IMR-90 (cell line): ENCODE results near the gene EIF4E3. TPM values are rescaled to one million over a fixed set of nuclear protein-coding genes. Genes with fewer than 3 reads are reported as not detected.

ENCODE experiments used
- ATAC-seq: fragments of 200-7000 bp; cut with Tn5 transposase; 2 replicates; pipeline ENCODE4 v1.9.1; 2020; ENCODE audit warnings: low read depth, mild to moderate bottlenecking, moderate library complexity
- BruUV-seq: library from RNA; stranded (reverse); fragments of 400-500 nt; replicated peaks from 2 replicates; lab custom pipeline; 2021; lab: Mats Ljungman, UMichigan
- CTCF ChIA-PET: fragments of 300-600 bp; formaldehyde crosslinking; extraction: SDS; loops from one replicate; lab custom pipeline; 2021; ENCODE audit warnings: antibody characterized with exemption; lab: Yijun Ruan, JAX
- POLR2A ChIA-PET: fragments of 300-600 bp; sonication (Branson Sonifier 250); formaldehyde crosslinking; loops from one replicate; lab custom pipeline; 2022; ENCODE audit warnings: antibody characterized with exemption; ENCODE audit not compliant: unreplicated experiment; lab: Charles Lee
- DNase-seq: peaks from one replicate; pipeline ENCODE4 v3.0.0; 2013
- H2AFZ ChIP-seq: replicated peaks from 2 replicates; pipeline ENCODE3; 2013; ENCODE audit warnings: low read length, mild to moderate bottlenecking; ENCODE audit not compliant: poor library complexity
- H2AK5ac ChIP-seq: 2 replicates; pipeline ENCODE4 v1.6.1; 2013; ENCODE audit warnings: low read depth, low read length, inconsistent platforms
- H2AK9ac ChIP-seq: replicated peaks from 2 replicates; pipeline ENCODE3; 2013; ENCODE audit warnings: mild to moderate bottlenecking, low read depth, low read length, moderate library complexity; ENCODE audit not compliant: poor library complexity
- H2BK120ac ChIP-seq: 2 replicates; pipeline ENCODE4 v1.6.1; 2013; ENCODE audit warnings: low read depth, low read length, inconsistent platforms
- H2BK15ac ChIP-seq: 3 replicates; pipeline ENCODE4 v1.6.1; 2013; ENCODE audit warnings: low read depth, low read length, inconsistent platforms
- H2BK20ac ChIP-seq: 2 replicates; pipeline ENCODE4 v1.6.1; 2013; ENCODE audit warnings: low read depth, mild to moderate bottlenecking, inconsistent platforms, low read length, moderate library complexity
- H2BK5ac ChIP-seq: 2 replicates; pipeline ENCODE4 v1.6.1; 2013; ENCODE audit warnings: mild to moderate bottlenecking, low read depth, low read length, inconsistent platforms; ENCODE audit not compliant: poor library complexity, severe bottlenecking
- H3K14ac ChIP-seq: replicated peaks from 2 replicates; pipeline ENCODE4 v1.6.1; 2013; ENCODE audit warnings: low read depth, low read length, inconsistent platforms
- H3K18ac ChIP-seq: 2 replicates; pipeline ENCODE4 v1.6.1; 2013; ENCODE audit warnings: low read depth, low read length, control low read depth
- H3K23ac ChIP-seq: 2 replicates; pipeline ENCODE4 v1.6.1; 2013; ENCODE audit warnings: low read depth, low read length, inconsistent platforms
- H3K27ac ChIP-seq: 2 replicates; pipeline ENCODE4 v1.5.1; 2013; ENCODE audit warnings: mild to moderate bottlenecking, control low read depth, low read length; ENCODE audit not compliant: insufficient read depth
- H3K27me3 ChIP-seq: 2 replicates; pipeline ENCODE4 v1.6.1; 2013; ENCODE audit warnings: low read length; ENCODE audit not compliant: control insufficient read depth, insufficient read depth
- H3K36me3 ChIP-seq: 2 replicates; pipeline ENCODE4 v1.6.1; 2013; ENCODE audit warnings: low read length, mixed read lengths; ENCODE audit not compliant: control insufficient read depth, insufficient read depth
- H3K4ac ChIP-seq: 2 replicates; pipeline ENCODE4 v1.6.1; 2013; ENCODE audit warnings: low read depth, low read length, inconsistent platforms
- H3K4me1 ChIP-seq: 2 replicates; pipeline ENCODE4 v1.6.1; 2013; ENCODE audit warnings: low read length, mixed read lengths; ENCODE audit not compliant: control insufficient read depth, insufficient read depth
- H3K4me2 ChIP-seq: 2 replicates; pipeline ENCODE4 v1.6.1; 2013; ENCODE audit warnings: low read depth, mild to moderate bottlenecking, control low read depth, low read length, moderate library complexity
- H3K4me3 ChIP-seq: 2 replicates; pipeline ENCODE4 v1.5.1; 2013; ENCODE audit warnings: low read depth, mild to moderate bottlenecking, control low read depth, low read length, moderate library complexity; ENCODE audit not compliant: insufficient read depth
- H3K56ac ChIP-seq: 2 replicates; pipeline ENCODE4 v1.6.1; 2013; ENCODE audit warnings: low read length, inconsistent platforms; ENCODE audit not compliant: insufficient read depth; ENCODE audit errors: extremely low read depth
- H3K79me1 ChIP-seq, 2 experiments: 2 replicates each; pipeline ENCODE4 v1.6.1; 2013; ENCODE audit warnings: low read length in 2 of 2, inconsistent platforms in 1 of 2, low read depth in 1 of 2
- H3K9ac ChIP-seq: 2 replicates; pipeline ENCODE4 v1.6.1; 2013; ENCODE audit warnings: low read depth, low read length, control low read depth
- H3K9me1 ChIP-seq: 2 replicates; pipeline ENCODE4 v1.6.1; 2013; ENCODE audit warnings: low read length, inconsistent platforms; ENCODE audit not compliant: insufficient read depth
- H3K9me3 ChIP-seq: 2 replicates; pipeline ENCODE4 v1.6.1; 2013; ENCODE audit warnings: low read length; ENCODE audit not compliant: control insufficient read depth, insufficient read depth
- H4K20me1 ChIP-seq: 2 replicates; pipeline ENCODE4 v1.6.1; 2013; ENCODE audit warnings: low read length, inconsistent platforms; ENCODE audit not compliant: insufficient read depth
- H4K5ac ChIP-seq: 2 replicates; pipeline ENCODE4 v1.6.1; 2013; ENCODE audit warnings: mild to moderate bottlenecking, low read depth, low read length, control low read depth
- H4K8ac ChIP-seq, 2 experiments: 2 replicates each; pipeline ENCODE4 v1.6.1; 2013; ENCODE audit warnings: low read depth in 2 of 2, low read length in 2 of 2, control low read depth in 1 of 2, inconsistent platforms in 1 of 2
- H4K91ac ChIP-seq: 2 replicates; pipeline ENCODE4 v1.6.1; 2013; ENCODE audit warnings: low read depth, low read length, inconsistent platforms; ENCODE audit not compliant: insufficient read depth
- BHLHE40 ChIP-seq: fragments of 150-350 bp; IDR thresholded peaks from 2 replicates; pipeline ENCODE4 v1.6.1; 2016; ENCODE audit warnings: mild to moderate bottlenecking, low read depth, low read length
- CEBPB ChIP-seq: IDR thresholded peaks from 2 replicates; pipeline ENCODE4 v1.6.1; 2012; ENCODE audit warnings: low read depth, low read length, improper control_type of control experiment
- MAFK ChIP-seq: IDR thresholded peaks from 2 replicates; pipeline ENCODE4 v1.6.1; 2012; ENCODE audit warnings: low read depth, low read length, improper control_type of control experiment
- MAZ ChIP-seq: IDR thresholded peaks from 2 replicates; pipeline ENCODE4 v1.6.1; 2012; ENCODE audit warnings: low read depth, mild to moderate bottlenecking, low read length, improper control_type of control experiment, moderate library complexity, borderline replicate concordance
- MXI1 ChIP-seq: IDR thresholded peaks from 2 replicates; pipeline ENCODE4 v1.6.1; 2012; ENCODE audit warnings: low read depth, mild to moderate bottlenecking, low read length, moderate library complexity, borderline replicate concordance
- NFE2L2 ChIP-seq: fragments of 150-350 bp; IDR thresholded peaks from 2 replicates; pipeline ENCODE4 v1.6.1; 2016; ENCODE audit warnings: low read depth, mild to moderate bottlenecking, low read length
- POLR2A ChIP-seq: IDR thresholded peaks from 2 replicates; pipeline ENCODE4 v1.6.1; 2012; ENCODE audit warnings: mild to moderate bottlenecking, low read depth, low read length
- RAD21 ChIP-seq: IDR thresholded peaks from 2 replicates; pipeline ENCODE4 v1.6.1; 2012; ENCODE audit warnings: low read length, improper control_type of control experiment
- RCOR1 ChIP-seq: IDR thresholded peaks from 2 replicates; pipeline ENCODE4 v1.6.1; 2012; ENCODE audit warnings: mild to moderate bottlenecking, low read length, improper control_type of control experiment; ENCODE audit not compliant: insufficient replicate concordance
- RFX5 ChIP-seq: IDR thresholded peaks from 2 replicates; pipeline ENCODE4 v1.8.0; 2012; ENCODE audit warnings: low read depth, mild to moderate bottlenecking, low read length, moderate library complexity
- SMC3 ChIP-seq: fragments of 150-350 bp; IDR thresholded peaks from 2 replicates; pipeline ENCODE4 v1.6.1; 2016; ENCODE audit warnings: low read depth, mild to moderate bottlenecking, antibody characterized with exemption, low read length, moderate library complexity
- WGBS, 2 experiments: methylation state at CpG; one replicate each; pipeline versions ENCODE4 v1.1.5 to v1.1.7; 2013; ENCODE audit warnings: missing lambda C conversion rate in 2 of 2; ENCODE audit not compliant: insufficient read length in 1 of 2; ENCODE audit errors: extremely low coverage in 2 of 2; 5-methylcytosine and 5-hydroxymethylcytosine counted together
- dilution Hi-C: fragments of 300-500 bp; cut with HindIII; formaldehyde crosslinking; loops from one replicate; pipeline ENCODE4 v1.14.3; 2018; ENCODE audit warnings: low sequenced_read_pairs; ENCODE audit not compliant: unreplicated experiment
- in situ Hi-C: fragments of 300-500 bp; cut with MboI; formaldehyde crosslinking; loops from 3 replicates; pipeline ENCODE4 v1.14.3; 2019; ENCODE audit warnings: low sequenced_read_pairs, inconsistent platforms, mixed read lengths
- intact Hi-C: fragments of 100-400 bp; cut with micrococcal nuclease; formaldehyde crosslinking; loops from 2 replicates; pipeline ENCODE4 v1.10.0; 2022
- polyA plus RNA-seq, 3 experiments: library from polyadenylated mRNA; depleted of rRNA; stranded (reverse); fragments of >200 nt; gene quantifications; 2 replicates each; pipeline ENCODE4 v1.2.3, GENCODE V29; 2012; ENCODE audit warnings: low replicate concordance in 1 of 3
- total RNA-seq: library from RNA; depleted of rRNA; stranded (reverse); fragments of >200 nt; gene quantifications from 2 replicates; pipeline ENCODE4 v1.2.3, GENCODE V29; 2012
- TF ChIP-seq, protein P1 (sequence below): fragments of 150-350 bp; IDR thresholded peaks from 2 replicates; pipeline ENCODE4 v1.6.1; 2016; ENCODE audit warnings: low read depth, mild to moderate bottlenecking, low read length, moderate library complexity, borderline replicate concordance
- TF ChIP-seq, protein P2 (sequence below): fragments of 150-350 bp; IDR thresholded peaks from 2 replicates; pipeline ENCODE4 v1.6.1; 2017; ENCODE audit warnings: mild to moderate bottlenecking, antibody characterized with exemption, low read length, low read depth

Gene EIF4E3
- total and polyA plus RNA-seq, 2 of the 4 experiments (the other 2 are of a cell fraction) = 0.72 to 1.1 TPM

GRCh38 chr3:71771884-71772283 is 46.7 kb upstream of the EIF4E3 start:
- H4K20me1 ChIP-seq = no peaks in the 10 kb centered on the region
- no peaks in the 10 kb centered on the region for H3K9me1 ChIP-seq
- no peak overlapping the region for H3K27ac ChIP-seq
- H2AK9ac ChIP-seq = no peak overlapping the region
- H3K79me1 ChIP-seq = no peaks in the 10 kb centered on the region
- DNase-seq = no peak
- H3K9ac ChIP-seq = no peak overlapping the region
- H4K8ac ChIP-seq = no peak overlapping the region
- no peak overlapping the region for H3K4me3 ChIP-seq
- no peak overlapping the region for H2AFZ ChIP-seq
- intact Hi-C loops (loop anchor here (1.0 kb wide), 1 partner anchor 34 kb away; no protein-coding TSS in a partner anchor), in situ Hi-C loops (no loop called here), dilution Hi-C loops (no loop called here)
- peaks cover 14% of the 10 kb centered on the region for H3K27me3 ChIP-seq
- no peak overlapping the region for H3K4ac ChIP-seq
- H4K91ac ChIP-seq = no peak overlapping the region
- no TSS peak for BruUV-seq
- no peak overlapping the region for H3K14ac ChIP-seq
- TF ChIP-seq RFX5 = no peak
- no peak for TF ChIP-seq MAZ
- TF ChIP-seq, protein P1, sequence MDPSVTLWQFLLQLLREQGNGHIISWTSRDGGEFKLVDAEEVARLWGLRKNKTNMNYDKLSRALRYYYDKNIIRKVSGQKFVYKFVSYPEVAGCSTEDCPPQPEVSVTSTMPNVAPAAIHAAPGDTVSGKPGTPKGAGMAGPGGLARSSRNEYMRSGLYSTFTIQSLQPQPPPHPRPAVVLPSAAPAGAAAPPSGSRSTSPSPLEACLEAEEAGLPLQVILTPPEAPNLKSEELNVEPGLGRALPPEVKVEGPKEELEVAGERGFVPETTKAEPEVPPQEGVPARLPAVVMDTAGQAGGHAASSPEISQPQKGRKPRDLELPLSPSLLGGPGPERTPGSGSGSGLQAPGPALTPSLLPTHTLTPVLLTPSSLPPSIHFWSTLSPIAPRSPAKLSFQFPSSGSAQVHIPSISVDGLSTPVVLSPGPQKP = no peak
- TF ChIP-seq, protein P2, sequence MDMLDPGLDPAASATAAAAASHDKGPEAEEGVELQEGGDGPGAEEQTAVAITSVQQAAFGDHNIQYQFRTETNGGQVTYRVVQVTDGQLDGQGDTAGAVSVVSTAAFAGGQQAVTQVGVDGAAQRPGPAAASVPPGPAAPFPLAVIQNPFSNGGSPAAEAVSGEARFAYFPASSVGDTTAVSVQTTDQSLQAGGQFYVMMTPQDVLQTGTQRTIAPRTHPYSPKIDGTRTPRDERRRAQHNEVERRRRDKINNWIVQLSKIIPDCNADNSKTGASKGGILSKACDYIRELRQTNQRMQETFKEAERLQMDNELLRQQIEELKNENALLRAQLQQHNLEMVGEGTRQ = no peak
- no peak for TF ChIP-seq NFE2L2
- TF ChIP-seq MAFK = no peak
- TF ChIP-seq MXI1 = no peak
- TF ChIP-seq POLR2A = no peak
- no peak for TF ChIP-seq BHLHE40
- no peak for TF ChIP-seq RAD21
- no peak for TF ChIP-seq CEBPB
- TF ChIP-seq RCOR1 = no peak
- TF ChIP-seq SMC3 = no peak
- H2BK15ac ChIP-seq = no peak overlapping the region
- H3K9me3 ChIP-seq = no peaks in the 10 kb centered on the region
- H3K18ac ChIP-seq = no peak overlapping the region
- no peak for ATAC-seq
- H4K5ac ChIP-seq = no peak overlapping the region
- no peak overlapping the region for H3K23ac ChIP-seq
- no peak overlapping the region for H3K4me2 ChIP-seq
- no peaks in the 10 kb centered on the region for H3K4me1 ChIP-seq
- CTCF ChIA-PET = no interaction called here
- no peak overlapping the region for H2BK20ac ChIP-seq
- no peak overlapping the region for H3K56ac ChIP-seq
- WGBS, 2 experiments = no CpG with 5 or more reads among the region's 1 CpG
- H2AK5ac ChIP-seq = no peak overlapping the region
- POLR2A ChIA-PET = no interaction called here
- no peaks in the 10 kb centered on the region for H3K36me3 ChIP-seq
- H2BK5ac ChIP-seq = no peak overlapping the region
- no peak overlapping the region for H2BK120ac ChIP-seq
